Tibial artery (tissue), 4 donors: ENCODE measurements around the gene AMIGO1.

Source experiments
- DNase-seq, 2 donors: peaks; one replicate each; pipeline ENCODE4 v3.0.0-alpha.2; 2019
- H3K27ac ChIP-seq, 2 donors: fragments of 200-600 bp; sonication (generic) in 1 of 2; 1 replicate in 1 of 2; 2 replicates in 1 of 2; pipeline ENCODE4 v1.5.1; 2018 to 2019; ENCODE audit warnings: mild to moderate bottlenecking in 1 of 2
- H3K27me3 ChIP-seq, 2 donors: fragments of 200-600 bp; sonication (generic) in 1 of 2; one replicate each; pipeline versions ENCODE4 v1.5.1 to v1.6.0; 2016 to 2019
- H3K36me3 ChIP-seq, 3 donors: fragments of 200-600 bp; sonication (generic) in 2 of 3; one replicate each; pipeline ENCODE4 v1.5.1; 2016 to 2019; ENCODE audit warnings: mild to moderate bottlenecking in 2 of 3
- H3K4me1 ChIP-seq, 4 donors: fragments of 200-600 bp; sonication (generic) in 2 of 4; 1 replicate in 3 of 4; 2 replicates in 1 of 4; pipeline ENCODE4 v1.5.1; 2016 to 2019
- H3K4me3 ChIP-seq, 2 donors: fragments of 200-600 bp; sonication (generic) in 1 of 2; 1 replicate in 1 of 2; 2 replicates in 1 of 2; pipeline ENCODE4 v1.5.1; 2018 to 2019; ENCODE audit warnings: mild to moderate bottlenecking in 2 of 2
- H3K9me3 ChIP-seq, 3 donors: fragments of 200-600 bp; sonication (generic) in 1 of 3; one replicate each; pipeline ENCODE4 v1.5.1; 2016 to 2019
- CTCF ChIP-seq, 2 experiments: fragments of 200-600 bp in 1 of 2; fragments of 450-650 bp in 1 of 2; IDR thresholded peaks; one replicate each; pipeline ENCODE4 v1.5.1; 2017 to 2019; ENCODE audit warnings: antibody characterized with exemption in 2 of 2, mild to moderate bottlenecking in 1 of 2, moderate library complexity in 1 of 2
- intact Hi-C: fragments of 100-400 bp; cut with DNase I; formaldehyde crosslinking; loops from one replicate; pipeline ENCODE4 v1.15.0; 2023; ENCODE audit warnings: low total_unique reads

AMIGO1 gene

GRCh38 chr1:109509176-109510134, at the start of gene AMIGO1:
Gene AMIGO1 (minus strand): TSS chr1:109509727. CDS start chr1:109508912, 815 bp downstream.
- Histone ChIP-seq H3K27me3 (no peaks in the 10 kb centered on the region), H3K9me3 (no peaks in the 10 kb centered on the region), H3K27ac (peak within 1 kb of the TSS; percentile 69 to 77), H3K4me1 (peaks cover 0 to 23% (median 17%) of the 10 kb centered on the region in 4 donors), H3K36me3 (peaks cover 0 to 12% (median 0%) of the 10 kb centered on the region in 3 donors), H3K4me3 (peak within 1 kb of the TSS; percentile 68 to 89)
- TF ChIP-seq CTCF (IDR thresholded peaks at IDR 0.05): no peak
- intact Hi-C loops: no loop called here
- DNase-seq: no peak

GRCh38 chr1:109557520-109557919, 48.0 kb upstream of the AMIGO1 start:
- TF ChIP-seq CTCF (IDR thresholded peaks at IDR 0.05): no peak
- Histone ChIP-seq H3K4me3 (no peak overlapping the region), H3K36me3 (no peaks in the 10 kb centered on the region), H3K27ac (no peak overlapping the region), H3K4me1 (peaks cover 0 to 72% (median 13%) of the 10 kb centered on the region in 4 donors), H3K27me3 (no peaks in the 10 kb centered on the region), H3K9me3 (no peaks in the 10 kb centered on the region)
- DNase-seq: no peak
- intact Hi-C loops: no loop called here

- intact Hi-C loops: no loop called here
- no peak for DNase-seq
- no peaks in the 10 kb centered on the region for H3K27me3 ChIP-seq
- H3K4me3 ChIP-seq: no peak overlapping the region
- peaks cover 0 to 72% (median 17%) of the 10 kb centered on the region in 4 donors for H3K4me1 ChIP-seq
- TF ChIP-seq CTCF (IDR thresholded peaks at IDR 0.05): no peak
- no peaks in the 10 kb centered on the region for H3K36me3 ChIP-seq
- H3K9me3 ChIP-seq: no peaks in the 10 kb centered on the region
- H3K27ac ChIP-seq: no peak overlapping the region
These were observed 47.0 kb upstream of the AMIGO1 start for GRCh38 chr1:109556563-109556962.

- DNase-seq: peak; percentile 97 to 98
- TF ChIP-seq CTCF (IDR thresholded peaks at IDR 0.05): no peak
- Histone ChIP-seq H3K9me3 (no peaks in the 10 kb centered on the region), H3K27ac (peak within 1 kb of the TSS; percentile 94 to 96), H3K36me3 (no peaks in the 10 kb centered on the region), H3K4me1 (peaks cover 0 to 53% (median 23%) of the 10 kb centered on the region in 4 donors), H3K27me3 (no peaks in the 10 kb centered on the region), H3K4me3 (peak within 1 kb of the TSS; percentile 91 to 96)
- intact Hi-C loops: loop anchor here (5.0 to 10.0 kb wide), 2 partner anchors 224 to 436 kb away; partner anchors contain the start of gene AHCYL1
These were observed 39.1 kb upstream of the AMIGO1 start, which contains the start of gene GNAI3 for GRCh38 chr1:109548321-109549267. Gene GNAI3 (plus strand): TSS chr1:109548615. CDS start chr1:109548721, 106 bp downstream.
